Fibroblast of peridontal ligament (primary cell): ENCODE results near the gene PHRF1.

Source experiments
- DNase-seq: peaks from one replicate; pipeline ENCODE4 v3.0.0-alpha.2; 2010; ENCODE audit errors: extremely low read depth

PHRF1 gene

DNA sequence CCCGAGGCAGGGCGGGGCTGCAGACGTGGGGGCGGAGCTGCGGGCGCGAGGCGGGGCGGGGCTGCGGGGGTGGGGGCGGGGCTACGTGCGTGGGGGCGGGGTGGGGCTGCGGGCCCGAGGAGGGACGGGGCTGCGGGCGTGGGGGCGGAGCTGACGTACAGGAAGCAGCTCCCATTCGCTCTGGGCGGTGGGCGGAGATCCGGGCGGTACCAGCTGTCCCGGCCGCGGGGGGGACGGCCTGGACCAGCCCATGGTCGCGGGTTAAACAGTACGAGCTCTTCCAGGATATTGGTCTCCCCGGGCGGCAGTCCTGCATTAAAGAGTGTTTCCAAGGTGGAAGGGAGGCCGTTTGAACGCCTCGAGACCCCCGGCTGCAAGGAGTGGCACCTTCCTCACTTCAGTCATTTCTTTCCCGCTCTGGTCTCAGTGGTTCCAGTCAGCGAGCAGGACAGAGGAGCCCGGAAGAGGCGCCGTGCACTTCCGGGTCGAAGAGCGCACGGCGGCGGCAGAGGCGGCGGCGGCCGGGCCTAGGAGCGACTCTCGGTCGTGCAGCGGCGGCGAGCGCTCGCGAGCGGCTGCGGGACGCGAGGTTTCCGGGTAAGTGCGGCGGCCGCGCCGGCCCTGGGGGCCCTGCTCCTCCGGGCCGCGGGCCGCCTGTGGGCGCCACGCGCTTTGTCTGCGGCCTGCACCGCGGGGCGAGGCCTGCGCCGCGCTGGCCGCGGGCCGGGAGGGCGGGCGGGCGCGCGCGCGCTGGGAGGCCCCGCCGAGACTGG lies at the start of gene PHRF1:
Gene PHRF1 (plus strand): TSS at position 475 of the 773 bp plus-strand sequence. CDS start 5,043 bp downstream, outside the sequence.
- DNase-seq, result peak; percentile 93

DNA sequence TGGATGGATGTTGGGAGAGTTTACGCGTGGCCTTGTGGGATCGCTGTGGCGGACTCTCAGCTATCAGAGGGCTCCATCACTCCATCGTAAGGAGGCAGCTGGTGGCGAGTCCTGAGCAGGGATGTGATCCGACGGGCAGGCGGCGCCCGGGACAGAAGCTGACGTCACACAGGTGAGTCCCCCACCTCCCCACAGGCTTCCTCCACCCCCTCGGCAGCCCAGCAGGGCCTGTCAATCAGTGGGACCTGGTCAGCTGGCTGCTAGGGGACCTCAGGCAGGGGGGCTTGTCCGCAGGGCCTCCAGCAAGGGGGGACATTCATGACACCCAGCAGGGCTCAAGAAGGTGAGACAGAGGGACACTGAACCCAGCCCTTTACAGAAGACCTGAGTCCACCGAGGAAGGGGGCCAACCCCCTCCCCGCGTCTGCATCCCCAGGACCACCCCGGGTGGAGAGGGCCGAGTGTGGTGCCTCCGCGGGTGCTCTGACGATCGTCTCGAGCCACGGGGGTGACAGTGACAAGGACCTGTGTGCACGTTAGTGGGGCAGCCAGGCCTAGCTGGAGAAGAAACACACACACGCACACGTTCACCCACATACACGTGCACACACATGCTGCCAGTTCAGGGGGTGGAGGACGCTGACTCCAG lies 48.0 kb upstream of the PHRF1 start:
- no peak for DNase-seq

DNA sequence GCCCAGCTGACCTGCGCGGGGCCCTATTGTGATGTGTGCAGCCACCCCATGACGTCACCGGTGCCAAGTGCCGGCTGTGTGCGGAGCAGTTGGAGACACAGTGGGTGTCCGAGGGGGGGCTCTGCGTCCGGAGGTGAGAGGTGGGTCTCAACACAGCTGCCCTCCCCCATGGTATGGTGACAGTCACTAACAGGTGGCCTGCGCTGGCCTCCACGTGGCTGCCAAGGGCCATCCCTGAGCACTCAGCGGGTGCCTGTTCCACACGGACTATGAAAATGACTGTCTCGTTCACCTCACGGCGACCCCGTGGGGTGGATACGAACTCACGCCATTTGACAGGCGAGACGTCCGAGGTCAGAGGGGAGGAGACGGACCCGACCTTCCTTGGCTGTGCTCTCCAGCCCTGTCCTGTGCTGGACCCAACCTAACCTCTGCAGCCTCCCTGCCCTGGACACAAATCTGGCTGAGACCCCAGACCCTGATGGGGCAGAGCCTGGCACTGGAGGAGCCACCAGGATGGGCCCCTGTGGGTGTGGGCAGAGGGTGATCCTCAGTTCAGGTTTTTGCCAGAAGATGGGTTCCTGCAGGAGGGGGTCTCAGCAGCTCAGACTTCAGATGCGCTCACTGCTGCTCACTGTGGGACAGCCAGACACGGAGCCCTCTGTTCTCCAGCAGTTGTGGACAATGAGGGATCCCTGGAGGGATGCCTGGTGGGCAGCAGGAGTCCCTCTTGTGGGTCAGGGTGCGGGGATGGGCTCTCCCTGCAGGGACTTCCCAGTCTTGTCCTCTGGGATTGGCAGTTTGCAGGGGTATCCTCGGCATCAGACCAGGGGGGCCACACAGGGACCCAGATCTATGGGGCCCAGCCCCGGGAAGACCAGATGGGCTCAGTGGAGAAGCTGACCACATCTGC lies 47.2 kb upstream of the PHRF1 start:
- DNase-seq, result no peak

DNA sequence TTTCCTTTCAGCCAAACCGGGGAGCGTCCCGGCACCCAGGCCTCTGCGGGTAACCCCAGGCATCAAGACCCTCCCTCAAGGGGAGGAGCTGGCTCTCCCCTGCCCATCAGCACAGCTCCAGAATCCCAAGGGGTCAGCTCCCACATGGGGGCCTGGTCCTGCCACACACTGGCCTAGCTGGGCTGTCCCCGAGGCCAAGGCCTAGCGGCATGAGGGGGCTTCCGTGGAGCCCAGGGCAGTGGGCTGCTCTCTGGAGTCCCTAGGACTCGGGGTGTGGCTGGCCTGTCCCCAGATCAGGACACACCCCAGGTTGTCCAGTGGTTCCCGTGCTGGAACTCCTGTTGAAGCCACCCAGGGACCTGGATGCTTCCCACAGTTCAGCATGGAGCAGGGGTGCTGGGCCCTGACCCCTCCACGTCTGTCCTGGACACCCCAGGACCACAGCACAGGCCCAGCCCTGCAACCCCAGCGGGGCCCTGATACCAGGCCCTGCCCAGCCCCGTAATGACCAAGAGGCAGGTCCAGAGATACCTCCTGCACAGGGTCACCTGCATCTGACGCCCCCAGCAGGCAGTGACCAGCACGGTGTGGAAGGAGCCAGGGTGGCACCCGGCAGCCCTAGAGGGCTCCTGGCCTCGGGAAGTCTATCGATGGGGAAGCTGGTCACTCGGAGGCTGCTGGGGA lies 46.4 kb upstream of the PHRF1 start:
- DNase-seq, result no peak

- no peak for DNase-seq
Observed at GRCh38 chr11:530960-531831, 45.1 kb upstream of the PHRF1 start.

GRCh38 chr11:531919-532526 lies 44.2 kb upstream of the PHRF1 start:
- no peak for DNase-seq

- no peak for DNase-seq
Observed at GRCh38 chr11:532527-532985, 43.7 kb upstream of the PHRF1 start.

DNA sequence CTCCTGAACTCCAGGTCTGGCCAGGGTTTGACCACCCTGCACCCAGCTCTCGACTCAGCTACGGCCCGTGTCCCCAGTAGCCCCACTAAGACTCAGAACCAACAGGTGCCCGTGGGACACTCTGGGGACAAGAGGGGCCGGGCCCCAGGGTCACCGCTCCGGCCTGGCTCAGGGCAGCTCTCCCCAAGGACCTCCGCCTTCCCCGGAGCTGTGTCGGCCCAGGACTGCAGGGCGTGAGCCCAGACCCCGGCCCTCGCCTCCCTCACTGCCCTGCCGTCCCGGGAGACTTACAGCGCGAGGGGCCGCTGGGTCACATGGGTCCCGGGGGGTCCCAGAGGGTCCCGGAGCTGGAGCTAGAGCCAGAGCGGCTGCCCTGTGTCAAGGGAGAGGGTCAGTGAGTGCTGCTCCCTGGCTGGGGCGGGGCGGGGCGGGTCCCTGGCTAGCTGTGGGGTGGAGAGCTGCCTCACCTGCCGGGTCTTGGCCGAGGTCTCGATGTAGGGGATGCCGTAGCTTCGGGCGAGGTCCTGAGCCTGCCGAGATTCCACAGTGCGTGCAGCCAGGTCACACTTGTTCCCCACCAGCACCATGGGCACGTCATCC lies 43.2 kb upstream of the PHRF1 start:
- DNase-seq, result no peak

DNA sequence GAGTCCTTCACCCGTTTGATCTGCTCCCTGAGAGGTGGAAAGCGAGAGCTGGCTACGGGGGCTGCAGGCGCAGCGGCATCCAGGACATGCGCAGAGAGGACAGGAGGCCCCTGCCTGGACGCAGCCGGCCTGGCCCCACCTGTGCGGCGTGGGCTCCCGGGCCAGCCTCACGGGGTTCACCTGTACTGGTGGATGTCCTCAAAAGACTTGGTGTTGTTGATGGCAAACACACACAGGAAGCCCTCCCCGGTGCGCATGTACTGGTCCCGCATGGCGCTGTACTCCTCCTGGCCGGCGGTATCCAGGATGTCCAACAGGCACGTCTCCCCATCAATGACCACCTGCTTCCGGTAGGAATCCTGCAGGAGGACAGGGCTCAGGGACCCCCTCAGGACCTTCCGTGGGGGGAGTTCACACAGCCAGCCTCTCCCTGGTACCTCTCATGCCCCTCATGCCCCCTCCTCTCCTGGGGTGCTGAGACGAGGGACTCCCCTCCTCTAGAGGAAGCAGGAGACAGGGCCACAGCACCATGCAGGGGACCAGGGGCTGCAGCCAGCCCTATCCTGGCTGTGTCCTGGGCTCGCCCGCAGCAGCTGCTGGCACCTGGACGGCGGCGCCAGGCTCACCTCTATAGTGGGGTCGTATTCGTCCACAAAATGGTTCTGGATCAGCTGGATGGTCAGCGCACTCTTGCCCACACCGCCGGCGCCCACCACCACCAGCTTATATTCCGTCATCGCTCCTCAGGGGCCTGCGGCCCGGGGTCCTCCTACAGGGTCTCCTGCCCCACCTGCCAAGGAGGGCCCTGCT lies 42.5 kb upstream of the PHRF1 start:
- no peak for DNase-seq

GRCh38 chr11:534396-535209 lies 41.7 kb upstream of the PHRF1 start:
- DNase-seq, result no peak

DNA sequence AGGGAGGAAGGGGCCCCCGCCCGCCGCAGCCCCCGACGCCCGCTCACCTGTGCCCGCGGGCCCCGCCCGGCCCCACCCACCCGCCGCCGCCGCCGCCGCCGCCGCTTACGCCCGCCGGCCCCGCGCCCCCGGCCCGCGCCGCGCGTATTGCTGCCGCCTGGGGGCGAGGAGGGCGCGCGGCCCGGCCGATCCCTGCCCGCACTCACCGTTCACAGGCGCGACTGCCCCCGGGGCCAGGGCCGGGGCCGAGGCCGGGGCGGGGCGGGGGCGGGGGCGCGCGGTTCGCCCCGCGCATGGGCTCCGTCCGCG lies 41.1 kb upstream of the PHRF1 start:
- no peak for DNase-seq

- peak; percentile 90 for DNase-seq
Observed at GRCh38 chr11:535519-536454, 40.5 kb upstream of the PHRF1 start, which contains the start of gene HRAS. TSS of gene HRAS (minus strand) at chr11:535576.

- peak; percentile 66 for DNase-seq
Observed at GRCh38 chr11:536841-537621, 39.2 kb upstream of the PHRF1 start, which contains the start of gene LRRC56. TSS of gene LRRC56 (plus strand) at chr11:537527. CDS start at chr11:540685, 3,158 bp downstream.

GRCh38 chr11:537622-538430 lies 38.4 kb upstream of the PHRF1 start:
- DNase-seq, result no peak

DNA sequence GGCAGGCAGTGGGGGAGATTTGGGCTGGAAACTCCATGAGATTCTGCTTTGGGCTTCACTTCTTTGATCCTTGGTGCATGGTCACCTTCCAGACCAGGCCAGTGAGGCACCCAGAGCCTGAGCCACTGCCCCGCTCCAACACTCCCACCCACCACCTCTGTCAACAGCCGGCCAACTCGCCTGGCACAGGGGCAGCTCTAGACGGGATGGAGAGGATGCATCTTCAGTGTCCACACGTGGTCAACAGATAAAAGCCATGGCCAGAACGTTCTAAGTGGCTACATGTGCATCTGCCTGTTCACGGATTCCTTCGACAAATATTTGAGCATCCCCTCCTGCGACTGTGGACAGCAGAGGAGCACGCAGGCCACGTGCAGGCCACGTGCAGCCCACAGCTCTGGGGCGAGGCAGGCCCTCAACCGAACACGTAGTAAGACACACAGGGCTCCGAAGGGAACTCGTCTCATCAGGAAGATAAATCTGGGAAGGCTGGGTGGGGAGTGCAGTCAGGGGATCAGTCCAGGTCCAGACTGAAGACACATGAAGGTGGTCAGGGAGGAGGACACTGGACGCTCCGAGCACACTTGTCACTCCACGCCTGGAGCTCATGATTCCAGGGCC lies 37.7 kb upstream of the PHRF1 start:
- no peak for DNase-seq
